Left renal pelvis (tissue), 4 donors: ENCODE data around the gene CDH13. TPM values are rescaled to one million over a fixed set of nuclear protein-coding genes. Genes with fewer than 3 reads are reported as not detected.

ENCODE experiments used
- DNase-seq, 4 donors: peaks; one replicate each; pipeline ENCODE4 v3.0.0-alpha.2; 2013; ENCODE audit warnings: low read depth in 4 of 4, low spot score in 3 of 4
- polyA plus RNA-seq, 4 donors: library from polyadenylated mRNA; unstranded; fragments of 120-200 nt; gene quantifications; one replicate each; pipeline ENCODE4 v1.2.1, GENCODE V29; 2013; ENCODE audit not compliant: insufficient read length in 4 of 4

Gene CDH13
- polyA plus RNA-seq, 4 donors: 4.9 to 18.0 (median 11.3) TPM

DNA sequence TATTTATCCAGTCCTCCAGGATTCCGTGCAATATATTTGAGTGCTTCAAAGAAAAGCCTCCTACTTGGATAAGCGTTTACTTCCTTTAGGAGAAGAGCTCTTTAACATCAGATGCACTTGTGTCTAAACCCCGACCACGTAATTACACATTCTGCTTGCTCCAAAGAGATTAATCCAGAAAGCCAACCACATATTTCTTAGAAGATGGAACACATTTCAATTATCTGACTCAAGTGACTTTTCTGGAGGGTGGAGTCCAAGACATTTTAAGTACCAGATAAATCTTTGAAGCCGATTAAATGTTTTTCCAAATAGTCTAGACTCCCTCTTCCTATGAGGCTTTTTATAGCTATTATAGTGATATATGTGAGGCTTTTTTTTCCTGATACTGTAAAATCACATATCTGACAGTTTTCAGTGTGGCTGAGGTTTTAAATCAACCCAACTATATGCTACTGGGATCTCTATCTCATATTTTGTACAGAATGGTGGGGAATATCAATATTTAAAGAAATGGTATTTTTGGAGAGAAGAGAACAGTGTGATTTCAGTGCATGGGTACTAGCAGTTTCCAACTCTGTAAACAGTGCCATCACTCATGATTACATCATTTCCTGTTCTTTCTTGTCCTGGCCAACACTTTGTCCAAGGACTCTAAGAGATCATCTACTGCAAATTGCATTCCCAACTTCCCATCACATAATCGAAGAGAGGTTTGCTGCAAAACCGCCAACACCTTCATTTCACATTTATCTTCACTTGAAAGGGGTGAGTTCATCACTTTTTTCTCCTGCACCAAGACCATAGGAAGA, 988.6 kb downstream of the CDH13 start:
- no peak for DNase-seq

GRCh38 chr16:83615953-83616350, 989.2 kb downstream of the CDH13 start:
- no peak for DNase-seq

GRCh38 chr16:83619381-83620150, 992.8 kb downstream of the CDH13 start:
- no peak for DNase-seq

DNA sequence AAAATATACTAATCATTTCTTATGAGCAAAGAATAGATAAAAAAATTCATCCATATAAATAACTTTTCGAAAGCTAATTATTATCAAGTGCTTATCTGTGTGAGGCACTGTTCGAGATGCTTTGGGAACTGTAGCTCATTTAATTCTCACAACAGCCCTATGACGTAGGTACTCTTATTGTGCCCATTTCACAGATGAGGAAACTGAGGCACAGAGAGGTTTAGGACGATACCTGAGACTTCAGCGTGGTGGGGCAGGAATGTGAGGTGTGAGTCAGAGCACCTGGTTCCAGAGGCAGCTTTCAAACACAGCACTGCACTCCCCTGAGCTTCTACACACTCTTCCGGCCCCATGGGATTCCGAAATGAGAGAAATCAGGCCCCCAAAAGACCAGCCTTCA, 995.2 kb downstream of the CDH13 start:
- DNase-seq: no peak

DNA sequence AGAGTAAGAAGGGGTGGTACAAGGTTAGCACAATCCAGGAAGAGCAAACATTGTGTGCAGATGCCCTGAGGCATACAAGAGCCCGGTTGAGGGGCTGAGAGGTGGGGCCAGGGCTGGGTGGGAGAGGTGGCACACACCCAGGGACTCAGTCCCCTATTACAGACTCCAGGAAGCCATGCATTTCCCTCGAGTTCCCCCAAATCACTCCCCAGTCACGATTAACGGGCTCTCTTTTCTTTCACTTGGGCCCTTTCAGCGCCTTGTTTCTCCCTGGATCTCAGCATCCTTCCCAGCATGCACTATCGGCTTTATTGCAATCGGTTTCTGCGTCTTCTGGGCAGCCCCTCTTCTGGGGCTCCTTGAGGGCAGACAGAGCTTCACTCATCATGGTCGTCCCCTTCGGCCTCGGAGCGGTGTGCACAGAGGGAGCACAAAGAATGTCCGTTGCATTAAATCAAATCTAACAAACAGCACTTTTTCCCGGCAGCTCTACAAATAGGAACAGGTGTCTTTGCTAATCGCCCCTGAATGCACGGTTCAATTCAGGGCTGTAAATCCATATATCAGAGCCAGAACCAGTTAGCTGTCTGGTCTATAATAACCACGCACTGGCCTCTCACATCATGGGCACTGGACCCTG, 996.4 kb downstream of the CDH13 start:
- no peak for DNase-seq

DNA sequence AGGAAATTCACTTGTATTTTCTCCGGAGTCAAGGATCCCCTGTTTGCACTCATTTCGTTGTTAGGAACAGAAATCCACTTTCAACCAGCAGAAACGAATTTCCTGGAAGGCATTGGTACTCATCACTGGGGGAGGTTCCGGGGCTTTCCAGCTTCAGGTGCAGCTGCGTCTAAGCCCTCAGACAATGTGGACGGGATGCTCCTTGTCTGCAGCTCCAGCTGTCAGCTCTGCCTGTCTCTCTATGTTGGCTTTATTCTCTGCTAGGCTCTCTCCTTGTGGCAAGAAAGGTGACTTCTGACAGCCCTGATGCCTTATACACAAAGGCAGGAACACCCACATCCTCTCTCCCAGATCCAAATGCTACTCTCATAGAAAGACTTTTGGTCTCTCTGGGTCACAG, 997.1 kb downstream of the CDH13 start:
- DNase-seq: no peak

GRCh38 chr16:83624429-83625120, 997.8 kb downstream of the CDH13 start:
- DNase-seq: no peak

DNA sequence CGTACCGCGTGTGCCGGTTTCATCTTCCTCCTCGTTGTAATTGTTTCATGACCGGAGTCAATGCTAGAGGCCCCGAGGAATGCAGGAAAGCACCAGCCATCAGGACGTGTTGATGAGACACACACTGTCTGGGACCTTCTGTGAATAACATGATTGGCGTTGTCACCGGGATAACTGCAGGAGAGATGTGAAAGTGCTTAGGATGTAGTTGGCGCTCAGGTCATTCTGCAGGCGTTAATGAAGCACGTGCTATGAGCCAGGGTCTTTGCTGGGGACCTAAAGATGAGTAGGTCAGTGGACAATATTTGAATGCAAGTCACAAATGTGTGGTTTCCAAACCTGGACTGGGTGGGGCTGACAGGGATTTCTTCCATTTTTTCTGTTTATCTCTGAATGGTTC, 999.4 kb downstream of the CDH13 start:
- no peak for DNase-seq

DNA sequence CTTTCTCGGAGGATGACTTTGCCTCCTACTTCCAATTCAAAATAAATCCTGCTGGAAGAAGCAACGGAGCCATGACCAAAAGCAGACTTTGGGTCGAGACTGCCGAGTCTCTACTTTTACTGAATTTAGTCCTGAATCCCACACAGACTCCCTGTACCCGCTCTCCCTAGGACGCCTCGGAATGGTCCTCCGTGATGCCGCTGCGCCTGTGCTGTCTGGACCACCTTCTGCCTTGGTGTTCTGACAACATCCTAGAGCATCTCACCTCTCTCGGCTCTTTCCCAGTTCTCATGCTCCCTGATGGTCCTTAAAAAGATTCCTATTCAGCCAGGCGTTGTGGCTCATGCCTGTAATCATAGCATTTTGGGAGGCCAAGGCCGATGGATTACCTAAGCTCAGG, 999.9 kb downstream of the CDH13 start:
- DNase-seq: no peak

DNA sequence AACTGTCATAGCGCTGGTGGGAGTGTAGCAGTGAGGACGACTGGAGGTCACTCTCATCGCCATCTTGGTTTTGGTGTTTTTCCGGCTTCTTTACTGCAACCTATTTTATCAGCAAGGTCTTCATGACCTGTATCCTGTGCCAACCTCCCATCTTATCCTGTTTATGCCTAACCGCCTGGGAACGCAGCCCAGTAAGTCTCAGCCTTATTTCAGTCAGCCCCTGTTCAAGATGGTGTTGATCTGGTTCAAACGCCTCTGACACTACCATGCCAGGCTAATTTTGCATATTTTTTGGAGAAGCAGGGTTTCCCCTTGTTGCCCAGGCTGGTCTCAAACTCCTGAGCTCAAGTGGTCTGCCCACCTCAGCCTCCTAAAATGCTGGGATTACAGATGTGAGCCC, 1001.2 kb downstream of the CDH13 start:
- DNase-seq: no peak

DNA sequence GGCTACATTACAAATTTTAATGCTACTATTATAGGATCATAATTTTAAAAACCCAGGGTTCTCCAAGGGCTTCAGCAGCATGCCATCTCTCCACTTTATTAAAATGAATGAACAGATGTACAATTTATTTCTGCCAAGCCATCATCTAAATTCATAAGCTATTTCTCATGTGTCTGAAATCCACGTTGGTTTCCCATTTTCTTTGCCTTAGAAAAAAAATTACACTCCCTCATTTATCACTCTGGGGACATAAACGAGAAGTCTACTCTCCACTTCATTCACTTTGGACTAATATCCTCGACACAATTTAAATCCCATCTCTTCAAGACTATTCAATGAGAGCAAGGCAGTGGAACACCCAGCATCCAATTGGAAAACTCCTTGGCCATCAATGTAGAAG, 1002.7 kb downstream of the CDH13 start:
- DNase-seq: no peak

DNA sequence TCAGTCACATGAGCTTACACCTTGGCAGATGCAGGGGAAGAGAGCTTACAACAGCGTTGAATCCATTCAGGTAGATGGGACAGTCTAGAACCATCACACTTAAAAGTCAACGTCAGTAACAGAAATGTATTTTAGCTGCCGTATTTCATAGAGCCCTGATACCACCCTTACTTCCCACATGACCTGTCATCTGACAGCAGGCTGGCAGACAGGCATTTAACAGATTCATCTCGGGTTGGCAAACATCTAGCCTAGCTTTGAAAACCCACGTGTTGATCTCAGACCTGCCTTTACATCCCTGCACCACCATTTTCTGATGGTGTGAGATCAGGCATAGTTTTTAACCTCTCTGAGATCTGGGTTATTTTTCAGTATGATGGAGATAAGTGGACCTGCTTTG, 1003.1 kb downstream of the CDH13 start:
- no peak for DNase-seq

DNA sequence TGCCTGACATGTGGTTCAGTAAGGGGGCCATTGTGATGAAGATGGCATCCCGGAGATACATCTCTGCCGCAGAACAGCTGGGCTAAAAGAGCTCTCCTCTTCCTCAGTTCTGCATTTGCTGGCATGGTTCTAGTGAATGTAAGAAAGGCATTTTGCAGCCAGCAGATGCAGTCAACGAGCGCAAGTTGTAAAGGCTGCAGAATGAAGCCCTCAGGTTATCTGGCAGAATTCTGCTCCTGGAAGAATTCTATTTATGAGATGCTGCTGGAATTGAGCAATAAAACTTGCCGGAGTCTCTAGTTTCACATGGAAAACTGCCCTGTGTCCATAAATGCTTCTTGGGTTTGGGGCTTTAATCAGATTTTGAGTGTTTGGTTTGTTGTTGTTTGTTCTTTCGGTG, 1004.2 kb downstream of the CDH13 start:
- no peak for DNase-seq

DNA sequence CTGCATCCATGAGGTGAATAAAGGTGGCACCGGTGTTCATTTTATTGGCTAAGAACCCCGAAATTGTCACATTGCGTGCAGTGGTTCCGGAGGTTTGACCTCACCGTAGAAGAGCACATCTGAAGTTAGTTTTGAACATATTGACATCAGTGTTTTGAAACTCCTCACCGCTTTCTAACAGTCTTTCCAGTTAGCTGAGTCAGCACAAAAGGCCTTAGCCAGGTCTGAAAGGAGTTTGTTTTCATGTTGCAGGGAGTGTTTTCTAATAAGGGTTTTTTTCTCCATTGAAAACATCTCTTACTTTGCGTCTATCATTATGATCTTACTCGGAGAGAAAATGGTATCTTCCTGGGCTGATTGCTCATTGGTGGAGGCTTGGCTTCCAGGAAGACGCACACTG, 1006.5 kb downstream of the CDH13 start:
- DNase-seq: no peak

DNA sequence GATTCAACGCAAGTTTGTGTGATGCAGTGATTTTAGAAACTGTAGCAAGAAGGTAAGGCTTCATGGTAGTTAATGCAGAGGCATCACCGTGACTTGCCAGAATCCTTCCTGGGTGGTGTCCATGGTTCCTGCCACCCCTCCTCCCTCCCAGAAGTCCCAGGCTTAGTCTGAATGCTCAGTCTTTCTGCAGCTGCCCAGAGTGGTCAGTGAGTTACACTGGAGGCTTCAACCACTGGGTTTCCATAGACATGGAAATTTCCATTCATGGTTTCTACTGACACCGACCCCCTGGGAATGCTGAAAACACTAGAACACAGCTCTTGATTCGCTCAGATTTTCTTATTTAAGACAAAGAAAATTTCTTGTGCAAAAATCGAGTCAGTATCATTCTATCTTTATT, 1021.6 kb downstream of the CDH13 start:
- no peak for DNase-seq

DNA sequence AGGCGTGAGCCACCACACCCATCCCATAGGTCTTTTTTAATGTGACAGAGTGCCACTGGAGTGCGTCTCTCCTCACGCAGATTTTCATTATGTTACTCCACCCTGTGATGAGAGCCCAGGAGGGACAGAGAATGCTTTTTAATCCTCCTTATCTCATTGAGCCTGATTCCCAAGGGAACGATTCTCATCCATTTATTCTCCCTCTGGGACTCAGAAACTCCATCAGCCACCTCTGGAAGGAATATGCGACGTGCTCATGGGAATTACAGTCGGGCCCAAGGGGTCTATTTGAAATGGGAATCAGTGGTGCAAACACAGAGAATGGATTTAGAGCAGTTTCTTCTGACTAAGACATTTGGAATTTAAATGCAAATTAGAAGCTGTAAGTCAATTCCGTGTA, 1025.1 kb downstream of the CDH13 start:
- no peak for DNase-seq

GRCh38 chr16:83652943-83653342, 1026.2 kb downstream of the CDH13 start:
- DNase-seq: no peak

GRCh38 chr16:83653785-83654184, 1027.0 kb downstream of the CDH13 start:
- DNase-seq: no peak

GRCh38 chr16:83660282-83660681, 1033.5 kb downstream of the CDH13 start:
- DNase-seq: no peak

DNA sequence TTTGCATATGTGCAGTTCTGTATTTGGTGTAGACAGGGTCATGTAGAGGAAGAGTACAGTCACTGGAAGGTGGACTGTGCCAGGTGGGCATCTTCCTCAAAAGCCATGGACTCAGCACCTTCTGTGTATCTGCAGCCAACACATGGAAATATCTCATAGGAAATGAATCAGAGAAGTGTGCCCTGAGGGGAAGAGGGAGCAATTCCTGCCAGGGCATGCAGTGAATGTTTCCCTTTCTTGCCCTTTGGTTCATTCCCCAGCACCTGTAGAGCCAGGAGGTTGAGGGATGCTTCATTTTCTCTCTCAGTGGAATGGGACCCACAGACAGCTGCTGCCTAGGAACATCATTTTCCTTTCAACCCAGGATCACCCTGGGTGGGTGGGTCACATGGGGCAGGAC, 1034.9 kb downstream of the CDH13 start:
- no peak for DNase-seq

DNA sequence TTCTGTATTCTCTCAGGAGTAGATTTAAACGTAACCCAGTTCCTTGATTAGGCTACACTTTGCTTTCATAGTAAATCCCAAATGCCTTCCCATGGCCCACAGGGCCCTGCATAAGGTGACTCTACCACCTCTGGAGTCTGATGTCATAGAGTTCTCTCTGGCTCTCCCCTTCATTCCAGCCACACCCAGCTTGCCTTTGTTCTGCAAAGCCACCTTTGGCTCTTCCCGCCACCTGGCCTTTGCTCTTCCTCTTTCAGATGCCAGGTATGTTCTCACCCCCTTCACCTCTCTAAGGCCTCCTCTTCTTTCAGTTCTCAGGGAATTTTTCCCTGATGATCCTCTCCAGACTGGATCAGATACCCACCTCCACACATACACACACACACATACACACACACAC, 1039.7 kb downstream of the CDH13 start:
- DNase-seq: no peak
